Right lobe of liver (tissue), 4 donors: Measurements from ENCODE around the gene PCP2.

ENCODE experiments used
- CTCF ChIP-seq, 4 donors: fragments of 200-600 bp in 3 of 4; fragments of 450-650 bp in 1 of 4; IDR thresholded peaks; one replicate each; pipeline versions ENCODE4 v1.5.1 to v1.8.0; 2016 to 2022; ENCODE audit warnings: antibody characterized with exemption in 4 of 4, mild to moderate bottlenecking in 2 of 4
- POLR2A ChIP-seq: fragments of 450-650 bp; IDR thresholded peaks from one replicate; pipeline ENCODE4 v1.6.1; 2017; ENCODE audit warnings: antibody characterized with exemption, mild to moderate bottlenecking
- donor health status: DM: no; HTN: no; CAD: no.
- donor health status: DM: no; HTN: no; CAD: no.
- donor health status: DM: no; HTN: yes; CAD: no.

GRCh38 chr19:7678971-7679751, 45.6 kb upstream of the PCP2 start:
- TF ChIP-seq CTCF (IDR thresholded peaks at IDR 0.05) (peak in 3 of 4 donors; percentile 21 to 32 (median 29)), POLR2A (no peak)
